ENCODE data around the gene DNAJC11.
A peak's percentile ranks its signal among the peaks of the same experiment; 100 is the strongest.

Gene DNAJC11

DNA sequence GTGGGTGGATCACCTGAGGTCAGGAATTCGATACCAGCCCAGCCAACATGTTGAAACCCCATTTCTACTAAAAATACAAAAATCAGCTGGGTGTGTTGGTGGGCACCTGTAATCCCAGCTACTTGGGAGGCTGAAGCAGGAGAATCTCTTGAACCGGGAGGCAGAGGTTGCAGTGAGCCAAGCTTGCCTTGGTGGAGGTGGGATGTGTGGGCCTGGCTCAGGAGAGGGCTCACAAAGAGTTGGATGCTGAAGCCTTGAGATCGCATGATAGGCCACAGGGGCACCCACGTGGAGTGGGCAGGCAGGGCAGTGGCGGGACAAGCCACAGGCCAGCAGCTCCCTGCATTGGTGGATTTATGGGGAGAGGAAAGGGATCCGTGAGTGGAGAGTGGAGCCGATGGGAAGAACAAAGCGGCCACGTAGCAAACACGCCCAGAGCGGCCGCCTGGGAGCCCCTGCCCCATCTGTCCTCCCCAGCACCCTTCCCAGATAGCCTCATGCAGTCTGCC, 72.6 kb downstream of the DNAJC11 start:
- intact Hi-C loops (cut with DNase I), result loop anchor here (10.0 kb wide), 1 partner anchor 76 kb away; the partner anchor contains the start of gene DNAJC11
- DNase-seq, result no peak

DNA sequence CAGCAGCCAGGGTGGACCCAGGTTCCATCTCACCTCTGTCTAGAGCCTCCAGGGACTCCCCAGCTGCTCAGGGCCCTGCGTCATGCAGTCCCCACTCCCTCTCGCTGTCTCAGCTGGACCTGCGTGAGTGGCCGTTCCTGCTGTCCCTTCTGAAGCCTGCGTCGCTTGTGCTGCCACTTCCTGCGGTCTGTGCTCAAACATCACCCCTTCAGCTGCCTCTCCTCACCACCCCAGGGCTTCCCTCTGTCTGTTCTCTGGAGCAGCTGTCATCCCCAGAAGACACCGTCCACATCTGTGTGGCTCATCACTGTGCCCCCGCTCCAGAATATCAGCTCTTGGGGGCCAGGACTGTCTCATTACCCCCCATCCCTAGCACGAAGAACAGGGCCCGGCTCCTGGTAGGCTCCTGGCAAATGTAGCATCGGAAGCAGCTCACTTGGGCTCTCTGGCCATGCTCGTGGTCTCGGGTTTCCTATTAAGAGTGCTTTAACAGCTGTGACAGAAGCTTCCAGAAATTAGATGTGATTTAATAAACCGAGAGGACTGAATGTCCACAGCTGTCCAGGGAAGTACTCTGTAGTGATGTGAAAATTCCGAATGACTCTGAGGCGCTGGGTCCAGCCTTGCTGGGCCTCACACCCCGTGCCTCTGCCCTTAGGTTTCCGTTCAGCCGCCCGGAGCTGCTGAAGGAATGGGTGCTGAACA, 73.6 kb downstream of the DNAJC11 start:
- intact Hi-C loops (cut with DNase I), result loop anchor here (10.0 kb wide), 1 partner anchor 77 kb away; the partner anchor contains the start of gene DNAJC11
- DNase-seq, result peak in 1 of 10 donors; percentile 37

DNA sequence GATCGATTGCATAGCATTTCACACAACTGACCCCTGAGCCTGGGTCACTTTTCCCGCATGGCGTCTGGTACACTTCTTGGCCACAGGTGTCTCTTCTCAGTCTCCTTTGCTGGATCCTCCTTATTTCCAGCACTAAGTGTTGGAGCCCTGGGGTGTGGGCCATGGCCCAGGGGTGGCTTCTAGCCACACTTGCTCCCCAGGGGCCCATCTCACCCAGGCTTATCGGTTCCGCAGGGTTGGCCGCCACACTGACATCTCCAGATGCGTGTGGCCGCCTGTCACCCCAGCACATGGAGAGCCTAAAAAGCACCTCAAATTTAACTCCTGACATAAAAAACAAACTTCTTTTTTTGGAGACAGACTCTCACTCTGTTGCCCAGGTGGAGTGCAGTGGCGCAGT, 74.6 kb downstream of the DNAJC11 start:
- intact Hi-C loops (cut with DNase I), result loop anchor here (10.0 kb wide), 1 partner anchor 78 kb away; the partner anchor contains the start of gene DNAJC11
- no peak for DNase-seq

DNA sequence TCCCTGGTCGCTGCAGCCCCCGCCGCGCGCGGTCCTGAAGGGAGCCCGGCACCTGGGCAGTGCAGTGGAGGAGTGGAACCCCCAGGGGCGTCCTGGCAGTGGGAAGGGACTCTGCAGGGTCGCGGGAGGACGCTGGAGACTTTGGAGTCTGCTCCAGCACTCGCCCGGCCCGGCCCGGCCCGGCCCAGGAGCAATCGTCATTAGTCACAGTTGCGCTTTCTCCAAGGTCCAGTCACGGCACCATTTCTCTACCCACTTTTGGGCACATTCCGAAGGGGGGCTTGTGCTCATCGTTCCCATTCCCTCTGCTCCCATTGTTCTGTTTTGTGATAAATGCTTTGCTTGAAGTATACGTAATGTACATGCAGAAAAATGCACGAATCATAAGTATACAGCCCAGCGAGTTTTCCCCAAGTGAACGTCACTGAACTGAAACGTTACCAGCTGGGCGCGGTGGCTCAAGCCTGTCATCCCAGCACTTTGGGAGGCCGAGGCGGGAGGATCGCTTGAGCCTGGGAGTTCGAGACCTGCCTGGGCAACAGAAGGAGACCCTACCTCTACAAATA, 75.9 kb downstream of the DNAJC11 start:
- DNase-seq, result peak in 3 of 10 donors; percentile 30 to 83 (median 67)

DNA sequence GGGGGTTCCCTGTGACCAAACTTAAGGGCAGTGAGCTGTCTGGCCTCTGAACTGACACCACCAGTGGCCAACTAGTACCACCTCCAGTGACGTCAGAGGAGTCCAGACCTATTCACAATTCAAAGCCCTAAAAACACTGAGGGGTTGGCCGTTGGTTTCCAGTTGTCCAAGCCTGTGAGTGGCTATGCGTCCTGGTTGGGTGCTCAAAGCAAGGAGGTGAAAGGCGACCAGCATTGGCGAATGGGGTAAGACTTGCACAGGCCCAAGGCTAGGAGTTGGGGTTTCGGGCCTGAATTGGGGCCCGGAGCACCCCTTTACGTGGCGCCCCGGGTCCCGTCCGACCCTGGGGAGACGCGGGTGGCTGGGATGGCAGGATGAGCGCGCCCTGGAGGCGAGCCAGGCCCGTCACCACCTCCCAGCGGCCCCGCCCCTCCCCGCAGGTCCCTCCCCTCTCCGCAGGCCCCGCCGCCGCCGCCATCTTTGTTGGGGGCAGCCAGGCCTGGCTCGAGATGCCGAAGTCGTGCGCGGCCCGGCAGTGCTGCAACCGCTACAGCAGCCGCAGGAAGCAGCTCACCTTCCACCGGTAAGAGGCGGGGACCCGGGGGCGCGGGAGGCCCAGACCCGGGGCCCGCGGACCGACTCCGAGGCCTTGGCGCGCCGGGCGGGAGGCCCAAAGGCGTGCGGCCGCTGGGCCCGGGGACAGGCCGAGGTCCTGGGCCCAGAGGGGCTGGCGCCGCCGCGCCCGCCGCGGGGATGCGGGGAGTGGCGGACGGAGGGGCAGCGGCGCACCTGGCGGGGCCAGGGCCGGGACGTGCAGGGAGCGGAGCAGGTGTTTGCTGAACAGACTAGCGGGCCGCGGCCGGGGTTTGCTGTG, 76.7 kb downstream of the DNAJC11 start, which contains the start of gene THAP3:
Gene THAP3, plus strand, starts transcription at position 159 of the 874 bp plus-strand sequence. Its CDS starts 351 bp downstream, at position 510.
- intact Hi-C loops (cut with DNase I), result loop anchor here (1.0 to 10.0 kb wide), 3 partner anchors 11 to 80 kb away; partner anchors contain the start of genes DNAJC11 and KLHL21
- peak; percentile 69 to 97 (median 82) for DNase-seq

More for the DNA sequence above, 75.9 kb downstream of the DNAJC11 start:
- intact Hi-C loops (cut with DNase I), result loop anchor here (1.0 to 10.0 kb wide), 3 partner anchors 11 to 79 kb away; partner anchors contain the start of genes DNAJC11 and KLHL21

DNA sequence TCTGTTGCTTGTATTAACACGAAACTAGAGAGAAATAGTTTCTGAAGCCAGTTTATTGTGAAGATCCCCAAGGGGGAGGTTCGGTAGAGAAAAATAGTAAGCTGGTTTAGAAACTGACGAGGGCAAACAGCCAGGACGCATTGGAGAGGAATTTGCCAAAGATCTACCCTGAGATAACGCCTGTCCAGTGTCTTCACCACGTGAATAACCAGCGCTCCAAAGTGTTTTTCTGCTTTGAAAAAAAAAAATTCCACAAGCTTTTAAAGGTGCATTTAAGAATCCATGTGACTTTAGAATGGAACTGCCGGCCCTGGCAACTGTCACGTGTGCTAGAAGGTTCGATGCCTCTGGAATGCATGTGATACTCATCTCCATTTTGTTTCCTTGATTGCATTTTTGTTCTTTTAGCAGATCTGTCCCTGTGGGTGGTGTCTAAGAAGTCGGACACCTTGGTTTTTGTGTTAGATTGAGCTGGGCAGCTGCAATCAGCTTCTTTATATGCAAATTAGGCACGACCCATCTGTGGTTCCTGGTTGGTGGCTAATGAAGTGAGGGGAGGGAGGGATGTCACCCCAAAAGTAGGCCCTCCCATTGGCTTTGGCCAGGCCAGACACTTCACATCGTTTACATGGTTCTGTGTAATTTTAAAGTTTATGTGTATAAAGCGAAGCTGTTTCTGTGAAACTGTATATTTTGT, 78.2 kb downstream of the DNAJC11 start:
- intact Hi-C loops (cut with DNase I), result loop anchor here (10.0 kb wide), 1 partner anchor 81 kb away; the partner anchor contains the start of gene DNAJC11
- no peak for DNase-seq

DNA sequence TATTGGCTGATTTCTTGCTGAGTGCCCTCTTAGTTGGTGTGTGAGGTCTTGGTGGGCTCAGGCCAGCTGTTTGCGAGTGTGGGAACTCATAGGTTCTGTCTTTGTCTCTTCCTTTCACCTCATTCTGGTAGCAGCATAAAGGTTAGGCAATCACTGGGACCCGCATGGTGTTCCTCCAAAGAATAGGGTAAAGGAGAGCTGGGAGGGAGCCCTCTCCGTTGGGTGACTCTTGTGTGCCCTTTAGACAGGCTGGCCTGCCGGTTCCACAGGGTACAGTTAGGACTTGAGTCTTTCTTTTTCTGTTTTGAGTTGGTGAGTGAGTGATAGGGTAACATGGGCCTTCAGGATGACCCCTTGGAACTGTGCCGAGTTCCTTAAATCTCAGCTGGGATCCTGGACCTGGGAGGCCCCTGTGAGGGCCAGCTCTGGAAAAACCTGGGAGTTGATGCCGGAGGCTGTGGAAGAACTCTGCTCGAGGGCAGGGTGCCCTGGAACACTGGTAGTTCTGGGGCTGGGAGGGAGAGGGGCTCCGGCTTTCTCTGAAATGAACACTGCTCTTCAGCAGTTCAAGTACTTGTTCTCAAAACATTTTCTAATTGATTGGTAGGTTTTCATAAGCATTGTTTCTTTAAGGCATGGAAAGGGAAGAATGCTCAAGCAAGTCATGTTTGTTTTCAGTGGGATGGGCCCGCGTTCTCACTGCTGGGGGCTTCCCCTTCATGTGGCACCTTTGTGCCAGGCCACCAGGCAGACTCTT, 79.0 kb downstream of the DNAJC11 start:
- intact Hi-C loops (cut with DNase I), result loop anchor here (10.0 kb wide), 1 partner anchor 82 kb away; the partner anchor contains the start of gene DNAJC11
- no peak for DNase-seq

DNA sequence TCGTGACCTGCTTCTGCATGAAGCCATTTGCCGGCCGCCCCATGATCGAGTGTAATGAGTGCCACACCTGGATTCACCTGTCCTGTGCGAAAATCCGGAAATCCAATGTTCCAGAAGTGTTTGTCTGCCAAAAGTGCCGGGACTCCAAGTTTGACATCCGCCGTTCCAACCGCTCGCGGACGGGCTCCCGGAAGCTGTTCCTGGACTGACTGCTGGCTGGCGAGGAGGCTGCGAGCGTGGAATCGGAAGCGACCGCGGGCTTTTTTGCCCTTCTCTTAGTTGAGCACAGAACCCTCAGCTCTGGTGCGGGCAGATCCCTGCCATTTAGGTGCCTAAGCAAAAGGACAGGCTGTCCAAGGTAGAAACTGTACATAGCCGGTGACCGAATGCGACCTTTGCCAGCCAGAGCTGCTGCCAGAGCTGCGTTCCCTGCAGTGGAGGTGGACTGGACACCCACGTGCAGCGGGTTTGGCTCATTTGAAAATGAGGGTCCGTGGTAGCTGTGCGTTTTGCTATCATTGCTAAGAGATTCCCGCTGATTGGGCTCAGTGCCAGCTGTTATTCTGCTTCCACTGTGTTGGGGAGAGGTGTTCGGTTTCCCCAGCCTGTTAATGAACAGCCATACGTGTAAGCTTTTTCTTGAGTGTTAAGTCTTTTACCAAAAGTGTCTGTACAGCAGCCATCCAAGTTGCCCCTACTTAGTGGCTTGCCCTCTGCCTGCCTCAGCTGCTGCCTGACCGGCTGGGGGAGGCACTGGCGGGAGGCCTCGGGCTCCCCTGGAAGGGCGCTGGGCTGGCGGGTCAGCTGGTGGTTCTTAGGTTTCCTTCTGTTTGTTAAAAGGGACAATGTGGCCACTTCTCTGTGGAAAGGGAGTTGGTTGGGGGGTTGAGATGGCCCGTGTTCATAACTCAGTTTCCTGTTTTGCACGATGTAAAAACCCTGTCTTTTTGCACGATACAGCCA, 79.9 kb downstream of the DNAJC11 start:
- DNase-seq, result no peak
- intact Hi-C loops (cut with DNase I), result loop anchor here (10.0 kb wide), 1 partner anchor 83 kb away; the partner anchor contains the start of gene DNAJC11

DNA sequence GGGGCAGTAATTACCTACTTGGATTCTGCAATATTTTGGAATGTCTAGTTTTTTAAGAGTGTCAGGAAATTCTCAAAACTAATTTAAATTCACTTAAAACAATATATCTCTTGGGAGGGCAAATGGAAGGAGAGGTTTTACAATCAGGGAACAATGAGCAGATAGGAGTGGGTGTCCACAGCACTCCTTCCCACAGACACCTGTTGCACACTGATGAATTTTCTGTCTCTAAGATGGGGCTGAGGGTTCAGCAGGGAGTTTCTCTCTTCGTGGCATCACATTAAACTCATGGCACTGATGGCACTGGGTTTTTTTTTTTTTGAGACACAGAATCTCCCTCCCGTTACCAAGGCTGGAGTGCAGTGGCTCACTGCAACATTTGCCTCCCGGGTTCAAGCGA, 82.6 kb downstream of the DNAJC11 start:
- intact Hi-C loops (cut with DNase I), result loop anchor here (10.0 kb wide), 1 partner anchor 166 kb away; the partner anchor contains the start of gene CAMTA1
- DNase-seq, result no peak

DNA sequence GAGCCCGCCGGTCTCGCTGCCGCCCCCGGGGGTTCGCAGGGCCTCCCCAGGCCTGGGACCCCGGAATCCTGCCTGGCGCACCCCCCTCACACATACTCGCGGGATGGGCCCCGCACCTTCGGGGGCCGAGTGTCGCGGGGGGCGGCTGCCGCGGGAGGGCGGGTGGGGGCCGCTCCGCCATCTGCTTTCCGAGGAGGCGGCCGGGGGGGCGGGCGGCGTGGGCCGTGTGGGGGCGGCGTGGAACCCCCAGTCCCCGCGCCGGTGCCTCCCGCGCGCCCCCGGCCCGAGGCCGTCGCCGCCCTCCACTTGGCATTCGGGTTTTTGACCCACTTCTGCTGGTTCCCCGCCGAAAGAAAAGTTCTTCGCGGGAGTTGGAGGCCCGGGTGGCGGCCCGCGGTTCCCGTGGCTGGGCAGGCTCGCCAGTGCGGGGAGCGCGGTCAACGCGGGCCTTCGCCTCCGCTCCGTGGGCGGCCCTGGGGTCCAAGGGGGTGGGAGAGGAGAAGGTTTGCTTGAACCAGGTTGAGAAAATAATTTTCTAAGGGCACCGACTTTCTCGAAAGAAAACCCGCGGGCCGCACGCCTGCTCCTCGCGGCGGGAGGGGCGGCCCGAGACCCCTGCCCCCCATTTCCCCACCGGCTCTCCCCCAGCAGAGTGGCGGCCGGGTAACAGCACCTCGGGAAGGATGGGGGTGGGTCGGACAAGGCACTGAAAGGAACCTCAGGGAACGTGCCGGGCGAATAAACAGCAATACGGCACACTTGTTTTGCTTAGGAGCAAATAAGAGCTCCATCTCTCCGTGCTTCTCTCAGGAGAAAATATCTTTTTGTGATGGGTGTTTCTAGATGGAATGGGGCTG, 86.5 kb downstream of the DNAJC11 start:
- no peak for DNase-seq

DNA sequence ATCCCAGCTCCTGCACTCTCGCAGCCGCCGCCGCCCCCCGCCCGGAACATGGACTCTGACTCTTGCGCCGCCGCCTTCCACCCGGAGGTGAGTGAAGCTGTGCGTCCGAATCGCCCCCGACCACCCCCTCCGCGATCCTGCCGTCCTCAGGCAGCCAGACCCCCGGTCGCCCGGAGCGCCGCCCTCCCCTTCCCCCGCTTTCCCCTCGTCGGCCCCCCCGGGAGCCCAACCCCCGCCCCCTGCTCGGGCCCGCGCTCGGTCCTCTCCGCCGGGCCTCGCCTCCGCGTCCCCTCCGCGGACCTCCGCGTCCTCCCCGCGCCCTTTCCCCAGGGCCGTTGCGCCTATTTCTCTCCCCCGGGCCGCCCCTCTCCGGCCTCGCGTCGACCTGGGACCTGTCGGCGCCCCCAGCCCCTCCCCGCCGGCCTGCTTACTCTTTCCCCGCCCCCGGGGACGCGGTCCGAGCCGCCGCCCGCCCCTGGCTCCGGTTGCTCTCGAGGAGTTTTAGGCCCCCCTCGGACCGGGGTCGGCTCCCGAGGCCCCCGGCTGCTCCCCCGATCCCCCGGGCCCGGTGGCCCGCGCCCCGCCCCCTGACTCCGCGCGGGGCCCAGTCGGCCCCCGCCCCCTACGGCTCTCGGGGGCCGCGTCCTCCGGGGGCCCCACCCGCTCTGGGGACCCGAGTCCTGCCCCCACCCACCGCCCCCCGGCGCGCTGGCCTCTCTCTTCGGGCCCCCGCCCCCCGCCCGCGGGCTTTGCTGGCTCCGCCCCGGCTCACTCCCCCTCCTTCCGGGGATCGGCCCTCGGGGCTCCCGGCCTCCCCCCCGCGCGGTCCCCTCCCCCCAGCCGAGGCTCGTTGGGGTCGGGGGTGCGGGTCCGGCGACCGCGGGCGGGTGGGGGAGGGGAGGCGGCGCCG, 87.3 kb downstream of the DNAJC11 start:
- DNase-seq, result peak in 5 of 10 donors; percentile 46 to 91 (median 75)
- intact Hi-C loops (cut with DNase I), result loop anchor here (1.0 to 10.0 kb wide), 2 partner anchors 11 to 171 kb away; partner anchors contain the start of gene CAMTA1

More for the DNA sequence above, 86.5 kb downstream of the DNAJC11 start:
- intact Hi-C loops (cut with DNase I), result loop anchor here (1.0 to 10.0 kb wide), 2 partner anchors 10 to 170 kb away; partner anchors contain the start of gene CAMTA1

DNA sequence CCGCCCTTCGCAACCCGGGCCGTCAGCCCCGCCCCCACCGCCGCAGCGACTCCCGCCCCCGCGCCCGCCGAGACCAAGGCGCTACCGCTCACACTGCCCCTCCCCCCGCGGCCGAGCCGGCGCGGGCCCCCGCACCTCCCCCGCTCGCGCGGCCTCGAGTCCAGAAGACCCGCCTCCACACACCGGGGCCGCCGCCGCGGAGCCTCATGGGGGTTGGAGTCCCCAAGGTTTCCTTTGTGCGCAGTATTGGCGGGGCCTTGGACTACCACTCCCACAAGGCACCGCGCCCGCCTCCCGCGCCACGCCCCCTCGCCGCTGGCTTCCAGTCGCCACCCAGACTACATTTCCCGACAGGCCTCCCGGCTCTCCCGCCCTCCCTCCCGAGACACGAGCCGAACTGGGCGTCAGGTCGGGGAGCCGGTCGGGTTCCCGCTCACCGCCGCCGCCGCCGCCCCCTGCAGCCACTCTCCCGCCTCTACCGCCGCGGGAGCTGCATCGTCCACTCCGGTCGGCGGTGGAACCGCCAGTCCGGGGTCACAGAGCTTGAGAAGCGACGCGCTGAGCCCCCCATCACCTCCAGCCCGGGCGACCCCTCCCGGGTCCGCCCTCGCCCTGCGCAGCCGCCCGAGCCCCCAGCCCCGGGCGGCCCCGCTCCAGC, 88.1 kb downstream of the DNAJC11 start, which contains the start of gene PHF13:
Gene PHF13, plus strand, starts transcription at position 371 of the 658 bp plus-strand sequence. CDS start 336 bp downstream, outside the sequence.
- intact Hi-C loops (cut with DNase I), result loop anchor here (1.0 to 10.0 kb wide), 3 partner anchors 10 to 171 kb away; partner anchors contain the start of gene CAMTA1
- peak; percentile 99 to 100 (median 100) for DNase-seq

DNA sequence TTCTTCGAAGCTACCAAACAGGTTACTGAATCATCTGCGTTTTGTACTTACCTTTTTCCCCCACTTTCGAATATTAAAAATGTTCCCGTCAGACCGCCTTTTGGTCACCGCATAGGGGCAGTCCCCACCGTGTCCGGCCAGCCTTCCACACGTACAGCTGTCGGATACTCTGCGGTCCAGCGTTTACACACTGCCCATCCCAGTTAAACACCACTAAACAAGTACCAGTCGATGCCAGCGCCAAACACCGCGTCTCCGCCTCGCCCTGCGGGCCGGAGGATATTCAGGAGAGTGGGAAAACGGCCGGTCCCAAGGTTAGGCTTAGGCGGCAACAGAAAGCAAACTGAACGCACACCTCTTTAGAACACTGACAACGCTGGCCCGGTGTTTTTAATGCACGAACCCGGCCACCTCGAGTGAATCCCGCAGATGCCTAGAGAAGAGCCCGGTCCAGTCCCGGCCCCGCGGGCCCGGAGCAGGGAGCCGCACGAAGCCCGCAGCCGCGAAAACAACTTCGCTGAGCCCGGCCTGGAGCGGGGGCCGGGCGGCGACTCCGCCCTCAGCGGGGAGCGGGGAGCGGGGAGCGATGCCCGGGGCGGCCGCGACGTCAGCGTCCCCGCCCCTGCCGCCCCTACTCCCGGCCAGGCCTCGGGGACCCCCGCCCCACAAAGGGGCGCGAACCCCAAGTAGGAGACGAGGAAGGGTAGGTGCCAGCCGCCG, 88.8 kb downstream of the DNAJC11 start:
- intact Hi-C loops (cut with DNase I), result loop anchor here (1.0 to 10.0 kb wide), 2 partner anchors 10 to 172 kb away; partner anchors contain the start of gene CAMTA1
- peak in 8 of 10 donors; percentile 30 to 90 (median 51) for DNase-seq

Measured in posterior cingulate gyrus (tissue), 11 donors.